Measurements from ENCODE around the gene PSMG3. TPM values are rescaled to one million over a fixed set of nuclear protein-coding genes. Genes with fewer than 3 reads are reported as not detected.

PSMG3 gene
- total and polyA plus RNA-seq, 2 of the 8 experiments (the other 6 are each of a cell fraction or from before 2014, with no cell fraction given), result 30.2 to 62.0 TPM

GRCh38 chr7:1538544-1539180 lies 31.2 kb downstream of the PSMG3 start:
- no peak overlapping the region for H3K18ac ChIP-seq (ENCODE audit: extremely low read depth, low read length)
- H3K56ac ChIP-seq (replicated peaks; ENCODE audit: insufficient read length, low read depth, low read length), result no peak overlapping the region
- no peak overlapping the region for H2BK120ac ChIP-seq (replicated peaks; ENCODE audit: low read depth, low read length)
- no peak for DNase-seq (ENCODE audit: low read depth in 1 of 2, low spot score in 2 of 2)
- no peak overlapping the region for H2BK20ac ChIP-seq (ENCODE audit: low read length)
- H4K20me1 ChIP-seq (replicated peaks in 1 of 2; ENCODE audit: control insufficient read depth in 1 of 2, insufficient read depth in 2 of 2, low read length in 2 of 2), result peaks cover 12 to 22% of the 10 kb centered on the region in 2 experiments
- H2BK15ac ChIP-seq (ENCODE audit: low read length), result no peak overlapping the region
- no peak overlapping the region for H3K23ac ChIP-seq (ENCODE audit: insufficient read length)
- H3K9me3 ChIP-seq (ENCODE audit: insufficient read depth in 2 of 2, low read depth in 1 of 2, low read length in 1 of 2), result no peaks in the 10 kb centered on the region
- WGBS, 2 experiments (ENCODE audit: extremely low coverage in 1 of 2, insufficient coverage in 1 of 2, insufficient read length in 1 of 2, insufficient replicate concordance in 2 of 2, low coverage in 1 of 2, low lambda C conversion rate in 2 of 2, missing lambda C conversion rate in 1 of 2), result 88% methylated on average over 17 of the region's 25 CpGs; no CpG with 5 or more reads in 1 of the 2 experiments
- no peak overlapping the region for H3K14ac ChIP-seq (ENCODE audit: insufficient read length)
- POLR2A ChIA-PET (ENCODE audit: partially characterized antibody), result interaction anchor here (2.6 kb wide), 1 partner anchor 15 kb away, joined by 7 read pairs; no protein-coding TSS in a partner anchor
- no peak overlapping the region for H2BK5ac ChIP-seq (ENCODE audit: low read depth, low read length)
- no peak overlapping the region for H3K4ac ChIP-seq (replicated peaks; ENCODE audit: insufficient read length, low read depth, low read length)
- peaks cover 0 to 17% (median 0%) of the 10 kb centered on the region in 4 experiments; a peak in 4 of 8 replicates for H3K36me3 ChIP-seq (ENCODE audit: control insufficient read depth in 2 of 4, insufficient read depth in 4 of 4, low read length in 3 of 4)
- H4K8ac ChIP-seq (ENCODE audit: extremely low read depth, insufficient read depth, low read length), result peak overlapping the region; percentile 68; the same call in 1 of the 2 replicates
- no peaks in the 10 kb centered on the region for H3K23me2 ChIP-seq (ENCODE audit: low read depth, low read length)
- H3K79me2 ChIP-seq (ENCODE audit: control insufficient read depth in 1 of 2, insufficient read depth in 2 of 2, low read length in 2 of 2), result peaks cover 0 to 46% of the 10 kb centered on the region in 2 experiments; a peak in 3 of 4 replicates
- H4K5ac ChIP-seq (ENCODE audit: insufficient read length, low read depth, low read length), result no peak overlapping the region
- H3K79me1 ChIP-seq (ENCODE audit: low read depth, low read length), result peaks cover 14% of the 10 kb centered on the region
- no peaks in the 10 kb centered on the region for H3K27me3 ChIP-seq (replicated peaks in 1 of 4; ENCODE audit: control insufficient read depth in 3 of 4, extremely low read depth in 1 of 4, insufficient read depth in 3 of 4, low read length in 3 of 4)
- no peak overlapping the region for H2AK5ac ChIP-seq (ENCODE audit: low read depth, low read length)
- H4K91ac ChIP-seq (replicated peaks; ENCODE audit: insufficient read length, low read length), result no peak overlapping the region
- no peak overlapping the region for H3K4me2 ChIP-seq (ENCODE audit: insufficient read depth in 1 of 2, low read depth in 2 of 2, low read length in 2 of 2)
- H3K9ac ChIP-seq (replicated peaks in 1 of 4; ENCODE audit: extremely low read depth in 1 of 4, low read depth in 3 of 4, low read length in 3 of 4), result no peak overlapping the region
- H3K4me3 ChIP-seq (ENCODE audit: extremely low read depth in 1 of 4, insufficient read depth in 2 of 4, low read depth in 3 of 4, low read length in 4 of 4), result no peak overlapping the region
- TF ChIP-seq KDM1A (IDR thresholded peaks at IDR 0.05; ENCODE audit: borderline replicate concordance, low read length) (no peak), RFX5 (IDR thresholded peaks at IDR 0.05; ENCODE audit: borderline replicate concordance, low read depth, low read length) (no peak), SIX5 (IDR thresholded peaks at IDR 0.05; ENCODE audit: low read depth, low read length) (no peak), SAP30 (IDR thresholded peaks at IDR 0.05; ENCODE audit: insufficient read depth, insufficient replicate concordance, low read length) (no peak)
- no peak overlapping the region for H2BK12ac ChIP-seq (ENCODE audit: low read depth, low read length)
- FAIRE-seq, result no peak
- H3K27ac ChIP-seq (ENCODE audit: low read depth, low read length), result no peak overlapping the region
- H2AFZ ChIP-seq (ENCODE audit: low read length), result no peak overlapping the region
- CTCF ChIA-PET (ENCODE audit: partially characterized antibody), result interaction anchor here (1.2 to 1.8 kb wide), 2 partner anchors 16 to 17 kb away, joined by 3 to 7 read pairs; partner anchors contain the start of gene TMEM184A
- H3K4me1 ChIP-seq (replicated peaks in 1 of 4; ENCODE audit: control insufficient read depth in 3 of 4, insufficient read depth in 4 of 4, low read length in 3 of 4), result peaks cover 9 to 29% (median 21%) of the 10 kb centered on the region in 4 experiments; a peak in 6 of 7 replicates
